GM12875 (cell line): ENCODE measurements around the gene FBN1.

Experiments used
- H3K4me3 ChIP-seq: one replicate; pipeline ENCODE4 v1.5.1; 2011; ENCODE audit warnings: low read depth, low read length, control low read depth
- TF ChIP-seq, protein P1 (sequence below): IDR thresholded peaks from 2 replicates; pipeline ENCODE4 v1.5.1; 2011; ENCODE audit warnings: low read depth, mild to moderate bottlenecking, control low read depth, inconsistent platforms, low read length, moderate library complexity, borderline replicate concordance; ENCODE audit not compliant: insufficient read depth

The FBN1 gene

GRCh38 chr15:48680841-48681240 is 35.3 kb upstream of the FBN1 start:
- no peak overlapping the region for H3K4me3 ChIP-seq
- TF ChIP-seq, protein P1, sequence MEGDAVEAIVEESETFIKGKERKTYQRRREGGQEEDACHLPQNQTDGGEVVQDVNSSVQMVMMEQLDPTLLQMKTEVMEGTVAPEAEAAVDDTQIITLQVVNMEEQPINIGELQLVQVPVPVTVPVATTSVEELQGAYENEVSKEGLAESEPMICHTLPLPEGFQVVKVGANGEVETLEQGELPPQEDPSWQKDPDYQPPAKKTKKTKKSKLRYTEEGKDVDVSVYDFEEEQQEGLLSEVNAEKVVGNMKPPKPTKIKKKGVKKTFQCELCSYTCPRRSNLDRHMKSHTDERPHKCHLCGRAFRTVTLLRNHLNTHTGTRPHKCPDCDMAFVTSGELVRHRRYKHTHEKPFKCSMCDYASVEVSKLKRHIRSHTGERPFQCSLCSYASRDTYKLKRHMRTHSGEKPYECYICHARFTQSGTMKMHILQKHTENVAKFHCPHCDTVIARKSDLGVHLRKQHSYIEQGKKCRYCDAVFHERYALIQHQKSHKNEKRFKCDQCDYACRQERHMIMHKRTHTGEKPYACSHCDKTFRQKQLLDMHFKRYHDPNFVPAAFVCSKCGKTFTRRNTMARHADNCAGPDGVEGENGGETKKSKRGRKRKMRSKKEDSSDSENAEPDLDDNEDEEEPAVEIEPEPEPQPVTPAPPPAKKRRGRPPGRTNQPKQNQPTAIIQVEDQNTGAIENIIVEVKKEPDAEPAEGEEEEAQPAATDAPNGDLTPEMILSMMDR: no peak

DNA sequence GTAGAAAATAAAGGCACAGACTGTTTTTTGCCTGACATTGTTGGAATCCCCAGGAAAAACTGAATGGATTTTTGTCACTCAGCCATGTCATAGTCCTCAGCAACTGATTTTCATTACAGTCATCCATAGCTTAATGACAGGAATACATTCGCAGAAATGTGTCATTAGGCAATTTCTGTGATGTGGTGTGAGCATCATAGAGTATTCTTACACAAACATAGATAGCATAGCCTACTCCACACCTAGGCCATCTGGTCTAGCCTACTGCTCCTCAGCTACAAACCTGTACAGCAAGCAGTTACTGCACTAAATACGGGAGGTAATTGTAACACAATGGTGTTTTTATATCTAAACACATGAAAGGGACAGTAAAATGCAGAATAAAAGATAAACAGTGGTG is 34.4 kb upstream of the FBN1 start:
- TF ChIP-seq, protein P1: no peak
- no peak overlapping the region for H3K4me3 ChIP-seq

DNA sequence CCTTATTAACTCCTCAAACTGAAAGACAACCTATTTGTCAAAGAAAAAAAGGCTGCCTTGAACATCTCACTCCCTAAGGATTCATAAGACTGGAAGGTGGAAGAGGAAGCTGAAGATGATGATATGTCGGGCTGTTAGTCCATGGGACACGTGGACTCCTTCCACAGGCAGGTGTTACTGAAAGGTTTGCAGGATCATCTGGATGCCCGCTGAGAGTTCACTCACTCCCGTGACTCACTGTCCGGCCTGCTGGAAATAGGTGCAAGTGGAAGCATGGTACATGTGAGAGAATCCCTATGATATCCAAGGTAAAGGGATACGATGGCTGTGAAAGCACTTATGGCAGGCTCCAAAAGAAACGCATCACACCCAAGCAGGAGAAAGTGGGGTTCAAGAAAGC is 33.3 kb upstream of the FBN1 start:
- no peak overlapping the region for H3K4me3 ChIP-seq
- TF ChIP-seq, protein P1: no peak

- TF ChIP-seq, protein P1: no peak
- H3K4me3 ChIP-seq: no peak overlapping the region
These were observed 32.3 kb upstream of the FBN1 start for GRCh38 chr15:48677821-48678220.

GRCh38 chr15:48675436-48675835 is 29.9 kb upstream of the FBN1 start:
- H3K4me3 ChIP-seq: no peak overlapping the region
- TF ChIP-seq, protein P1: no peak

- TF ChIP-seq, protein P1: no peak
- no peak overlapping the region for H3K4me3 ChIP-seq
These were observed 29.4 kb upstream of the FBN1 start for GRCh38 chr15:48674876-48675275.

GRCh38 chr15:48672206-48672605 is 26.7 kb upstream of the FBN1 start:
- no peak overlapping the region for H3K4me3 ChIP-seq
- TF ChIP-seq, protein P1: no peak
